Measurements from ENCODE around the gene CATSPER3.

- TF ChIP-seq POLR2A (IDR thresholded peaks at IDR 0.05; ENCODE audit: low read length): no peak
- TF ChIP-seq GATA1 (IDR thresholded peaks at IDR 0.05; ENCODE audit: low read depth, low read length): no peak
Measured at GRCh38 chr5:135052511-135053145, 84.9 kb downstream of the CATSPER3 start.

Data from erythroblast (primary cell).